ENCODE measurements around the gene SDK1.

The SDK1 gene

GRCh38 chr7:3986927-3987326 is 685.9 kb downstream of the SDK1 start:
- H3K4me1 ChIP-seq (ENCODE audit: control insufficient read depth in 1 of 2, insufficient read depth in 2 of 2, low read length in 2 of 2), result no peaks in the 10 kb centered on the region
- no peaks in the 10 kb centered on the region for H3K79me2 ChIP-seq (ENCODE audit: control insufficient read depth, insufficient read depth, low read length, poor library complexity)
- no peak overlapping the region for H2BK5ac ChIP-seq (ENCODE audit: low read depth, low read length, poor library complexity)
- H3K14ac ChIP-seq (ENCODE audit: low read length), result no peak overlapping the region
- no peak overlapping the region for H3K4me3 ChIP-seq (ENCODE audit: low read depth, low read length)
- no peaks in the 10 kb centered on the region for H3K79me1 ChIP-seq (ENCODE audit: low read length)
- H3K27ac ChIP-seq (ENCODE audit: low read depth, low read length), result no peak overlapping the region
- H3K4ac ChIP-seq (ENCODE audit: low read depth, low read length), result no peak overlapping the region
- H3K18ac ChIP-seq (ENCODE audit: low read length), result no peak overlapping the region
- H3K27me3 ChIP-seq (ENCODE audit: insufficient read depth, low read length), result no peaks in the 10 kb centered on the region
- no peak overlapping the region for H2AK5ac ChIP-seq (ENCODE audit: low read length)
- H3K36me3 ChIP-seq (ENCODE audit: control insufficient read depth in 1 of 2, insufficient read depth in 2 of 2, low read length in 2 of 2), result peaks cover 30% of the 10 kb centered on the region in 2 experiments
- WGBS (ENCODE audit: extremely low coverage, insufficient coverage, insufficient read length), result no CpG with 5 or more reads among the region's 5 CpGs
- DNase-seq, result no peak
- H4K12ac ChIP-seq (ENCODE audit: low read depth, low read length), result no peak overlapping the region
- H3K23ac ChIP-seq (ENCODE audit: low read length), result no peak overlapping the region
- H2AFZ ChIP-seq (ENCODE audit: insufficient read depth, low read length, poor library complexity), result no peak overlapping the region
- no peak overlapping the region for H3K4me2 ChIP-seq (ENCODE audit: low read length)
- H3K9ac ChIP-seq (ENCODE audit: low read length), result no peak overlapping the region
- no peak overlapping the region for H2BK120ac ChIP-seq (ENCODE audit: insufficient read depth, low read length, poor library complexity)
- no peak overlapping the region for H4K8ac ChIP-seq (ENCODE audit: low read depth, low read length)
- H2BK12ac ChIP-seq (ENCODE audit: low read length), result no peak overlapping the region
- H3K9me3 ChIP-seq (ENCODE audit: insufficient read depth, low read depth, low read length), result peaks cover 3% of the 10 kb centered on the region
- H4K91ac ChIP-seq (ENCODE audit: low read depth, low read length), result no peak overlapping the region

GRCh38 chr7:3987426-3987927 is 686.4 kb downstream of the SDK1 start:
- Histone ChIP-seq H3K27ac (ENCODE audit: low read depth, low read length) (no peak overlapping the region), H2BK5ac (ENCODE audit: low read depth, low read length, poor library complexity) (no peak overlapping the region), H4K12ac (ENCODE audit: low read depth, low read length) (no peak overlapping the region), H2AFZ (ENCODE audit: insufficient read depth, low read length, poor library complexity) (no peak overlapping the region), H4K91ac (ENCODE audit: low read depth, low read length) (no peak overlapping the region), H3K4me2 (ENCODE audit: low read length) (no peak overlapping the region), H3K36me3 (ENCODE audit: control insufficient read depth in 1 of 2, insufficient read depth in 2 of 2, low read length in 2 of 2) (peaks cover 28 to 30% of the 10 kb centered on the region in 2 experiments), H3K79me1 (ENCODE audit: low read length) (no peaks in the 10 kb centered on the region), H3K23ac (ENCODE audit: low read length) (no peak overlapping the region), H3K4me1 (ENCODE audit: control insufficient read depth in 1 of 2, insufficient read depth in 2 of 2, low read length in 2 of 2) (no peaks in the 10 kb centered on the region), H3K14ac (ENCODE audit: low read length) (no peak overlapping the region), H3K4ac (ENCODE audit: low read depth, low read length) (no peak overlapping the region), H3K18ac (ENCODE audit: low read length) (no peak overlapping the region), H3K9ac (ENCODE audit: low read length) (no peak overlapping the region), H3K4me3 (ENCODE audit: low read depth, low read length) (no peak overlapping the region), H2AK5ac (ENCODE audit: low read length) (no peak overlapping the region), H4K8ac (ENCODE audit: low read depth, low read length) (no peak overlapping the region), H3K9me3 (ENCODE audit: insufficient read depth, low read depth, low read length) (peaks cover 3% of the 10 kb centered on the region), H3K27me3 (ENCODE audit: insufficient read depth, low read length) (no peaks in the 10 kb centered on the region), H3K79me2 (ENCODE audit: control insufficient read depth, insufficient read depth, low read length, poor library complexity) (no peaks in the 10 kb centered on the region), H2BK12ac (ENCODE audit: low read length) (no peak overlapping the region), H2BK120ac (ENCODE audit: insufficient read depth, low read length, poor library complexity) (no peak overlapping the region)
- DNase-seq, result no peak
- WGBS (ENCODE audit: extremely low coverage, insufficient coverage, insufficient read length), result no CpG with 5 or more reads among the region's 14 CpGs

- no peaks in the 10 kb centered on the region for H3K27me3 ChIP-seq (ENCODE audit: insufficient read depth, low read length)
- no peak overlapping the region for H2AFZ ChIP-seq (ENCODE audit: insufficient read depth, low read length, poor library complexity)
- H2BK120ac ChIP-seq (ENCODE audit: insufficient read depth, low read length, poor library complexity), result no peak overlapping the region
- H2AK5ac ChIP-seq (ENCODE audit: low read length), result no peak overlapping the region
- no peak overlapping the region for H2BK5ac ChIP-seq (ENCODE audit: low read depth, low read length, poor library complexity)
- no peaks in the 10 kb centered on the region for H3K79me1 ChIP-seq (ENCODE audit: low read length)
- no CpG with 5 or more reads among the region's 11 CpGs for WGBS (ENCODE audit: extremely low coverage, insufficient coverage, insufficient read length)
- no peak overlapping the region for H3K23ac ChIP-seq (ENCODE audit: low read length)
- H3K27ac ChIP-seq (ENCODE audit: low read depth, low read length), result no peak overlapping the region
- H4K8ac ChIP-seq (ENCODE audit: low read depth, low read length), result no peak overlapping the region
- peaks cover 3% of the 10 kb centered on the region for H3K9me3 ChIP-seq (ENCODE audit: insufficient read depth, low read depth, low read length)
- no peak overlapping the region for H3K18ac ChIP-seq (ENCODE audit: low read length)
- DNase-seq, result no peak
- no peak overlapping the region for H3K4ac ChIP-seq (ENCODE audit: low read depth, low read length)
- H4K12ac ChIP-seq (ENCODE audit: low read depth, low read length), result no peak overlapping the region
- H2BK12ac ChIP-seq (ENCODE audit: low read length), result no peak overlapping the region
- no peaks in the 10 kb centered on the region for H3K4me1 ChIP-seq (ENCODE audit: control insufficient read depth in 1 of 2, insufficient read depth in 2 of 2, low read length in 2 of 2)
- no peaks in the 10 kb centered on the region for H3K79me2 ChIP-seq (ENCODE audit: control insufficient read depth, insufficient read depth, low read length, poor library complexity)
- H3K4me2 ChIP-seq (ENCODE audit: low read length), result no peak overlapping the region
- no peak overlapping the region for H3K4me3 ChIP-seq (ENCODE audit: low read depth, low read length)
- no peak overlapping the region for H3K14ac ChIP-seq (ENCODE audit: low read length)
- peaks cover 25 to 30% of the 10 kb centered on the region in 2 experiments for H3K36me3 ChIP-seq (ENCODE audit: control insufficient read depth in 1 of 2, insufficient read depth in 2 of 2, low read length in 2 of 2)
- no peak overlapping the region for H3K9ac ChIP-seq (ENCODE audit: low read length)
- H4K91ac ChIP-seq (ENCODE audit: low read depth, low read length), result no peak overlapping the region
Observed at GRCh38 chr7:3989723-3990122, 688.7 kb downstream of the SDK1 start.

GRCh38 chr7:3991731-3992231 is 690.7 kb downstream of the SDK1 start:
- WGBS (ENCODE audit: extremely low coverage, insufficient coverage, insufficient read length), result no CpG with 5 or more reads among the region's 9 CpGs
- H3K36me3 ChIP-seq (ENCODE audit: control insufficient read depth in 1 of 2, insufficient read depth in 2 of 2, low read length in 2 of 2), result peaks cover 24 to 30% of the 10 kb centered on the region in 2 experiments
- no peak overlapping the region for H3K4me2 ChIP-seq (ENCODE audit: low read length)
- H2AK5ac ChIP-seq (ENCODE audit: low read length), result no peak overlapping the region
- no peak overlapping the region for H2BK120ac ChIP-seq (ENCODE audit: insufficient read depth, low read length, poor library complexity)
- no peak overlapping the region for H4K12ac ChIP-seq (ENCODE audit: low read depth, low read length)
- no peak overlapping the region for H3K27ac ChIP-seq (ENCODE audit: low read depth, low read length)
- no peaks in the 10 kb centered on the region for H3K4me1 ChIP-seq (ENCODE audit: control insufficient read depth in 1 of 2, insufficient read depth in 2 of 2, low read length in 2 of 2)
- no peak overlapping the region for H3K14ac ChIP-seq (ENCODE audit: low read length)
- no peak overlapping the region for H4K8ac ChIP-seq (ENCODE audit: low read depth, low read length)
- H2AFZ ChIP-seq (ENCODE audit: insufficient read depth, low read length, poor library complexity), result no peak overlapping the region
- no peaks in the 10 kb centered on the region for H3K79me1 ChIP-seq (ENCODE audit: low read length)
- no peaks in the 10 kb centered on the region for H3K27me3 ChIP-seq (ENCODE audit: insufficient read depth, low read length)
- H3K79me2 ChIP-seq (ENCODE audit: control insufficient read depth, insufficient read depth, low read length, poor library complexity), result no peaks in the 10 kb centered on the region
- peaks cover 3% of the 10 kb centered on the region for H3K9me3 ChIP-seq (ENCODE audit: insufficient read depth, low read depth, low read length)
- no peak overlapping the region for H3K4ac ChIP-seq (ENCODE audit: low read depth, low read length)
- H4K91ac ChIP-seq (ENCODE audit: low read depth, low read length), result no peak overlapping the region
- peak; percentile 39 to 65 for DNase-seq
- H3K18ac ChIP-seq (ENCODE audit: low read length), result no peak overlapping the region
- H3K4me3 ChIP-seq (ENCODE audit: low read depth, low read length), result no peak overlapping the region
- no peak overlapping the region for H3K9ac ChIP-seq (ENCODE audit: low read length)
- no peak overlapping the region for H3K23ac ChIP-seq (ENCODE audit: low read length)
- H2BK5ac ChIP-seq (ENCODE audit: low read depth, low read length, poor library complexity), result no peak overlapping the region
- no peak overlapping the region for H2BK12ac ChIP-seq (ENCODE audit: low read length)

All from trophoblast cell (in vitro differentiated cells and primary cell).